HG02588 (cell line): ENCODE measurements around the gene FKBP15.
"Not testable (repeated sequence)": the region's sequence is repeated elsewhere in the genome, so short reads cannot be mapped to it uniquely, and the experiment has no call there.

Experiments used
- ATAC-seq: cut with Tn5 transposase; IDR thresholded peaks from one replicate; pipeline ENCODE4 v1.9.1; 2021; ENCODE audit warnings: mild to moderate bottlenecking, moderate library complexity; ENCODE audit not compliant: unreplicated experiment

Gene FKBP15

GRCh38 chr9:113237026-113237425 lies 15.9 kb upstream of the FKBP15 start:
- no peak for ATAC-seq

- ATAC-seq = not testable (repeated sequence)
Measured at GRCh38 chr9:113235701-113236255, 14.7 kb upstream of the FKBP15 start.

- ATAC-seq = no peak
Measured at GRCh38 chr9:113231701-113232100, 10.6 kb upstream of the FKBP15 start.

GRCh38 chr9:113228130-113228665 lies 7.1 kb upstream of the FKBP15 start:
- no peak for ATAC-seq

DNA sequence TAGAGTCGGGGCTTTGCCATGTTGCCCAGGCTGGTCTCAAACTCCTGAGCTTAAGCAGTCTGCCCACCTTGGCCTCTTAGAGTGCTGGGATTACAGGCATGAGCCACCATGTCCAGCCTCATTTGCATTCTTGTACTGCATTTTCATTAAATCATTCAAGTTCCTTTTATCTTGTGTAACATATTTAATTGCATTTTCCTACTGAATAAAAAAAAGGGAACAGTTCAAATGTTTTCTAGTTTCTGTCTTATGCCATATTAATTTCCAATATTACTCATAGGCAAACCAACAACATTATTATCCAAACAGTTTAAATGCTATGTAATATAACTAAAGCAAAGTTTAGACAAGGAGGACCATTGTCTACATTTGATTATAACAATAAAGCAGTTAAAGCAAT lies 6.4 kb upstream of the FKBP15 start:
- ATAC-seq = no peak

DNA sequence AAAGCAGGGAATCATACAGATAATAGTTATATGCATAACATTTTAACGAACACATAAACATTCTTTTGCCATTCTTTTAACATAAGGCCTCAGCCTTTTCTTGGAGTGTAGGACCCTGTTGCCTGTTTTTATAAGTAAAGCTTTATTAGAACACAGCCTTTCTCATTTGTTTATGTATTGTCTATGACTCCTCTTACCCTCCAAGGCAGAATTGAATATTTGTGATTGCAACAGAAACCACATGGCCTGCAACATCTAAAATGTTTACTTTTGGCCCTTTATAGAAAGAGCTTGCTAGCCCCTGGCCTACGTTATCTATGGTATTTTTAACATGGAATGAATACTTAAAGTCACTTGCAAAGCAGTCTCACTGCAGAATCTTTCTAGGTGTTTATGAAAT lies 2.9 kb upstream of the FKBP15 start:
- ATAC-seq = no peak

GRCh38 chr9:113222482-113222841 lies 1.4 kb upstream of the FKBP15 start:
- no peak for ATAC-seq

DNA sequence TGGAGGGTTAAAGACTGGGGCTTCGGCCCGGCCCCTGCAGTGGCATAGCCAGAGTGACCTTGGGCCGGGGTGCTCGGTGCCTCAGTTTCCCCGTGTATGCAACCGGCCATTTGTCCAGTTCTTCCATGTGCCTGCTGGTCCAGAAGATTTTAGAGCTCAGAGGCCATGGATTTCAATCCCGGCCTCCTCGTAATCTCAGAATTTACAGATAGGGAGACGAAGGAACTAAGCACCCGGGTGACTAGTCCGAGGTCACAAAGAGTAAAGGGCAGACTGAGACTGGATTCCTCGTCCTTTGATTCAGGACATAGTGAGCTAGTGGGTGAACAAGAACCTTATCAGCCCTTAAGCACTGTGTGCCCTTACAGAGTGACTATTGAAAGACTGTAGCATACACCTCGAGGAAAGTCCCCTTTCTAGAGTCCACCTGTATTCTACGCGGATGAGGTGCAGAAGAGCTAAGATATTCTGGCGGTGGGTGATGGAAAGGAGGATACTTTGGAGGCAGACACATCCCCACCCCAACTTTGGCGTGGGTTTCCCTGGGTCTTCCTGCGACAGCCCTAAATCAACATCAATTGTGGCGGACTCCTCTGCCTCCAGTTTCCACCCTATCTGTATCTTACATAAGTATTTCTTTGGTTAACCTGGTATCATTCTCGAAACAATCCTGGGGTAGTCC lies 864 bp upstream of the FKBP15 start:
- ATAC-seq = no peak

DNA sequence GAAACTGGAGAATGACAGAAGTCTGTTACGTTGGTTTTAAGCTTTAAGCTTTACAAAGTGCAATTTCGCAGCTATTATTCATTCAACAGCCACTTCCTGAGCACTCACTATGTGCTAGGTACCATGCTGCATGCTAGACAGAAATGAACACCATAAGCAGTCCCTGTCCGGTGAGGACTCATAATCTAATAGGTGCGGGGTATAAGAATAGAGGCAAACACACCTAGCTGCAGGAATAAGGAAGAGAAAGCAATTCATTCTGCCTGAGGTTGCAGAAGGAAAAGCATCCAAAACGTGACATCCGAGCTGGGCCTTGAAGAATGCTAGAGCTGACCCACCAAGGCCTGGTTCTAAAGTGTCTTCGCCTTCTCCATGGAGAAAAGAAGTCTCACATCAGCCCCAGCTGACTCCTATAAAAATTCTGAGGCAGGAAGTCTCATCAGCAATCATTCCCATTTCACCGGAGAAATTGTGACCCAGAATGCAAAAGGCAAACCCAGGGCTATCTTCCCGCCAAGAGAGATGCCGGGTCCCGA lies 542 bp downstream of the FKBP15 start:
- ATAC-seq = no peak

- ATAC-seq = peak; percentile 49
Measured at GRCh38 chr9:113219969-113220368, 1.1 kb downstream of the FKBP15 start.

- peak; percentile 42 for ATAC-seq
Measured at GRCh38 chr9:113219186-113219936, 1.7 kb downstream of the FKBP15 start.

GRCh38 chr9:113216406-113216805 lies 4.7 kb downstream of the FKBP15 start:
- no peak for ATAC-seq

DNA sequence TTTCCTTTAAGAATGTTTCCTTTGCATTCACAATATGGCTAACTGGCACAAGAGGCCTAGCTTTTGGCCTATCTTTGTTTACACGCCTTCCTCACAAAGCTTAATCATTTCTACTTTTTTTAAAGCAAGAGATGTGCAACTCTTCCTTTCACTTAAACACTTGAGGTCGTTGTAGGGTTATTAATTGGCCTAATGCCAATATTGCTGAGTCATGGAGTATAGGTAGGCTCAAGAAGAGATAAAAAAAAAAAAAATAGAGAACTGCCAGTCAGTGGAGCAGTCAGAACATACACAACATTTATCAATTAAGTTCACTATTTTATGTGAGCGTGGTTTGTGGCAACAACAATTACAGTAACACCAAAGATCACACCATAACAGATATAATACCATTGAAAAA lies 5.9 kb downstream of the FKBP15 start:
- ATAC-seq = no peak

DNA sequence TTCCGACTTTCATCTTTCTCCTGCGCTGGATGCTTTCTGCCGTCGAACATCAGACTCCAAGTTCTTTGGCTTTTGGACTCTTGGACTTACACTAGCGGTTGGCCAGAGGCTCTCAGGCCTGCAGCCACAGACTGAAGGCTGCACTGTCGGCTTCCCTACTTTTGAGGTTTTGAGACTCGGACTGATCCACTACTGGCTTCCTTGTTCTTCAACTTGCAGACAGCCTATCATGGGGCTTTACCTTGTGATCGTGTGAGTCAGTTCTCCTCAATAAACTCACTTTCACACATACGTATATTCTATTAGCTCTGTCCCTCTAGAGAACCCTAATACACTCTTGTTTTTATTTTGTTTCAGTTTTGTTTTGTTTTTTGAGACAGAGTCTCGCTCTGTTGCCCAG lies 10.3 kb downstream of the FKBP15 start:
- ATAC-seq = no peak

DNA sequence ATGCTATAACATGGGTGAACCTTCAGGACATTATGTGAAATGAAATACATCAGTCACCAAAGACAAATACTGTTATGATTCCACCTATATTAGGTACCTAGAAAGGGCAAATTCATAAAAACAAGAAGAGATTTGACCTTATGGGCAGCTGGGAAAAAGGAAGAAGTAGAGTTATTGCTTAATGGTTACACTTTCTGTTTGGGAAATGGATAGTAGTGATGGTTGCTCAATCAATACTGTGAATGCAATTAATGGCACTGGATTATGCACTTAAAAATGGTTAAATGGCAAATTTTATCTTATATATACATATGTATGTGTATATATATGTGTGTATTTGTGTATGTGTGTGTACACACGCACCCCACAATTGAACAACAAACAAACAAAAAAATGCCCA lies 15.2 kb downstream of the FKBP15 start:
- no peak for ATAC-seq

GRCh38 chr9:113205432-113205831 lies 15.6 kb downstream of the FKBP15 start:
- no peak for ATAC-seq

DNA sequence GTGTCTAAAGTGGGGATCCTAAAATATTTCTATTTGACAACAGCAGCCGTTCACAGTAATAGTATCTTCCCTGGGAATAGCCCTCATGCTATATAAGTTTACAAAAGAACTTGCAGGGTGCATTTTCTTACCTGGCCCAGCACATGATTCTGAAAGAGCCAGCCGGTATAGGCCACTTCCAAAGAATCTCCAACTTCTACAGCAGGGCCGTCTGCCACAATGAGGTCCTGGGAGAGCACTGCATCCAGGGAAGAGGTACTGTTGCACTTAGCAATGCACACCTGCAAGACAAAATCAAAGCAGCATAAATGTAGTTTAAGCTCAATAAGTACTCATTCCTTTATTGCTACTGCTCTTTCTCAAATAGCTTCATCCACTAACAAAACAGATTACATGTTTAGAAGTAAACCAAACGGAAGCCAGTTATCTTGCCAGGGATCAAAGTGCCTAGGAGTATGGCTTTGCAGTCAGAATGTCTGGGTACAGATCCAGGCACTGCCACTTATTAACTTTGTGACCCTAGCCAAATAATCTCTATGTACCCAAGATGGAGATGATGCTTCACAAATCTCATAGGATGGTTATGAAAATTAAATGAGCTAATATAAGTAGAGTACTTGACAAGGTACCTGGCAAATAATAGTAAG lies 21.3 kb downstream of the FKBP15 start:
- no peak for ATAC-seq

- ATAC-seq = no peak
Measured at GRCh38 chr9:113192455-113192854, 28.6 kb downstream of the FKBP15 start.

- ATAC-seq = no peak
Measured at GRCh38 chr9:113187929-113188595, 33.0 kb downstream of the FKBP15 start.

DNA sequence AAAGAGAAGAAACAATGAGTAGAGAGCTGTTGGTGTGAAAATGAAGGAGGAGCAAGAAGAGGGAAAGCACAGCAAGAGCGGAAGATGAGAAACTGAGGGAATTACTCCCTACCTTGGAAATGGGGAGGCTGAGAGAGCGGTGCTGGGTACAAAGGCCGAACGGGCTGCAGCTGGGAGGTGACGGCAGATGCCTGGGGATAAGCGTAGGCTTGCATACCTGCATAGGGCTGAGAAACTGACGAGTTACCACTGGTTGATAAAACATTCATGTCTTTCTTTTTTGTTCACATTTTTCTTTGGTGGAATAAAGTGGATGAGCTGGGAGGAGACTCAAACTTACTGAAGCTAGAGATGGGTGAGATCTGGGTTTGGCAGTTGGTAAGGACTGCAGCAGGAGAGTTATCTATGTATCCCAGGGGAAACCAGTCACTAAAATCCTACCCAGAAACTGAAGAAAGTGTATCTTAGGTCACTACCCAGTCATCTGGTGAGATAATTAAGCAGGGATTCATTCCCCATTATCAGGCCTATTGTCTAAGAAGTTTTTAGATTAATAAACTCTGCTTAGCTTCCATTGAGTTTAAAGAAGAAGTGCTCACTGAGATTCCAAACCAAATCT lies 34.8 kb downstream of the FKBP15 start:
- no peak for ATAC-seq
